OCI-M2 (cell line): Measurements from ENCODE around the gene GJA3.
A peak's percentile ranks its signal among the peaks of the same experiment; 100 is the strongest.
"Not testable (repeated sequence)": the region's sequence is repeated elsewhere in the genome, so short reads cannot be mapped to it uniquely, and the experiment has no call there.

Source experiments
- DNase-seq: peaks from one replicate; lab custom pipeline; 2025; ENCODE audit not compliant: unreplicated experiment; lab: John Stamatoyannopoulos, UW

The GJA3 gene

DNA sequence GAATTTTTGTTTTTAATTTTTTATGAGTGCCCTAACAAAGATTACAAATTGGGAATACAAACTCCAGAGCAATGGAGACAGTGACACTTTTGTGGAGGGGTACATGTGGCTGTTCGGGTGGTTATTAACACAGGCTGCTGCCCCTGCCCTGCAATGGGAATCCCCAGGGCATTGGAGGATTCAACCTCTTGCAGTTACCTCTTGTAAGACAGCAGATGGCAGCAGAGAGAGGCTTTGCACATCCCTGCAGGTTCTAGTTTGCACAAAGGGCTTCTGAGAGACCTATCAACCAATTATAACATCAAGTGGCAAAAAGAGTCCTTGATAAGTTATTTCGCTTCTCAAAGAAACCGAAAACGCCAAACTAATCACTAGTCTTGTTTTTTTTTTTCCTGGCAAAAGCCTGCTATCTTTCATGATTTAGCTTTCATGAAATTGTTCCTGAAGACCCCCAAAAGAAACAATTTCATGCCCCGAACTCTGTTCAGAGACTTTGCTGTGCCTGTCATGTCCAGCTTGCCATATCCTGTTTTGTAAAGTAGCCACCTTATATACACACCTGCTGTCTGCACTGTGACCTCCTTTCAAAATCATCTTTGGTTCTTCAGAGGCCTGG is 21.5 kb upstream of the GJA3 start:
- peak; percentile 24 for DNase-seq

DNA sequence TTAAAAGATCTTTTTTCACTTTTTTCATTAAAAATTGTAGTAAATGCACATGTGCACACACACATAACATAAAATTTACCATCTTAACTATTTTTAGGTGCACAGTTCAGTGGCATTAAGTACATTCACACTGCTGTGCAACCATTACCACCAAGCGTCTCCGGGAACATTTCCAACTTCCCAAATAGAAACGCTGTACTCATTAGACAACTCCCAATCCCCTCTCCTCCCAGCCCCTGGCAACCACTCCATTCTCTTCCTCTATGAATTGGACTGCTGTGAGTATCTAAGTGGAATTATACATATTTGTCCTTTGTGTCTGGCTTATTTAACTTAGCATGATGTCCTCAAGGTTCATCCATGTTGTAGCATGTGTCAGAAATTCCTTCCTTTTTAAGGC is 20.3 kb upstream of the GJA3 start:
- DNase-seq = no peak

DNA sequence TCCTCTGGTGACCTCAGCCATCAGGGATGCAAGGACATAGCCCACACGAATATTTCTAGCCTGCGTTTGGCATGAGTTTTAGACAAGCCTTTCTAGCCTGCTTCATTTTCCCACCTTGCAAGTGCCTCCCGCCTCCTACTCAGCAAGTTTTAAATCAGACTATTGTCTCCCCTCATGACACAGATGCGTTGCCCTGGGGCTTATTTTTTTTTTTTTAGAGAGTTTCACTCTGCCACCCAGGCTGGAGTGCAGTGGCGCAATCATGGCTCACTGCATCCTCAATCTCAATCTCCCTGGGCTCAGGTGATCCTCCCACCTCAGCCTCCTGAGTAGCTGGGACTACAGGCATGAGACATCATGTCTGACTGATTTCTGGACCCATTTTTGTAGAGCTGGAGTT is 17.3 kb upstream of the GJA3 start:
- no peak for DNase-seq

DNA sequence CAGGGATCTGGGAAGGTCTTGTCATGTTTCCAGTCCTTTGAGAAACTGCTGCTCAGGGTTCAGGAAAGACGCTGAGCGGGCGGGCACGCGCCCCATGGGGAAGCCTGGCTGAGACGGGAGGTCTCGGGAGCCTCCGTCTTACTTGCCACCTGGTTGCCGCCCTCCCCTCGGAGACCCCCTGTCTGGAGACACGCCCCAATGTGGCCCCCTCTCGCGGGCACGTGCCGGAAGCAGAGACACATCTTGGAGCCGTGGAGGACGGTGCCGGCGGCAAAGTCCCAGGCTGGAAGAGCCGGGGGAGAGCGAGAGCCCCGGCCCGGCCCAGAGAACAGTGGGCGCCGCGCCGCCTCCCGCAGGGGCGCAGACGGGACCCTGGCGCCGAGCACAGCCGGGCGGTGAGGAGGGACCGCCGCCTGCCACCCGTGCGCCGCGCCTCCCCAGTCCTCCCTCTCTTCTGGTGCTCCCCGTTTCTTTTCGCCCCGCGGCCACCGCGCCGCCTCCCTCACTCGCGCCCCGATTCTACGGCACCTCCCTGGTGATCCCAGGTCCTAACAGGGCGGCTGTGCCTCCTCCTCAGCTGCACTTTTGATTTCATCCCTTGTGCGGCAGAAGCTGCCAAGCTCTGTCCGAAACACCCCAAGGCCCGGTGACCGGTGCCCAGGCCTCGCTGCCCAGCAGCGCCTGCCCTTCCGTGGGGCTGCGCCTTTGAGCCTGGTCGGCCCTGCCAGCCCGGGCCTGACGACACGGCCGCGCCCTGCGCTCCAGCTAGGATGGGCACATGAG is 16.4 kb upstream of the GJA3 start:
- no peak for DNase-seq

GRCh38 chr13:20175907-20176652 is 15.2 kb upstream of the GJA3 start:
- no peak for DNase-seq

GRCh38 chr13:20175406-20175794 is 14.5 kb upstream of the GJA3 start:
- DNase-seq = no peak

GRCh38 chr13:20174656-20175405 is 14.0 kb upstream of the GJA3 start:
- DNase-seq = no peak

DNA sequence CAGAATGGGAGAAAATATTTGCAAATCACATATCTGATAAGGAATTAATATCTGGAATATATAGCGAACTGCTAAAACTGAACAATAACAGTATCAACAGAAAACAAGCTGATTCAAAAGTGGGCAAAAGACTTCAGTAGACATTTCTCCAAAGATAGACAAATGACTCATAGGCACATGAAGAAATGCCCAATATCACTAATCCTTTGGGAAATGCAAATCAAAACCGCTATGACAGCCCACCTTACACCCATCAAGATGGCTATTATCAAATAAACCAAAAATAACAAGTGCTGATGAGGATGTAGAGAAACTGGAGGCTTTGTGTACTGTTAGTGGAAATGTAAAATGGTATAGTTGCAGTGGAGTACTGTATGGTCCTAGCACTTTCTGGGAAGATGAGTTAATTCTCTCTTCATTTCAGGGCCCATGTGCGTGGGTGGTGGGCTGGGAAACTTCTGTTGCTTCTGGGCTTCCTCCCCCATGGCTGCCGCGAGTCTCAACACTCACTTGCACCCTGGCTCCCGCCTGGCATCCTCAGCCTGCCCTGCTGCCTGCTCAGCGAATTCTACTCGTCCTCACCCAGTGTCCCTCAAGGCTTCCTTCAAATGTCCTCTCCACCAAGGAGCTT is 12.4 kb upstream of the GJA3 start:
- DNase-seq = no peak

DNA sequence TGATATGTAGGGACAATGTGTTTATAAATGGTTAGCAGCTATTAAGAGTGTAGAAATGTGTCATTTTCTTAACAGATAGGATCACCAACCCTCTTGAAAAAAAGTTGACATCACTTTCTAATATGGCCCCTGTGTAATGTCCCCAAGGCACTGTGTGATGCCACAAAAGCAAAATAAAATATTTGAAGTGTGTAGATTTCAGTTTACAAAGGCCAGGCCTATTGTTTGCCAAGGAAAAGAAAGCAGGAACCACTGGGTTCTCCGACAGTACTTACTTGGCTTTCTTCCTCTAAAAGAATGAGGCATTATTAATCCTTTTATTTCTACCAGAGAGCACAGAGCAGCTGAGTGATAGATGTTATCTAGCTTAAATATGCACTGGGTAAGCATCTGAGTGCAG is 10.5 kb upstream of the GJA3 start:
- no peak for DNase-seq

- no peak for DNase-seq
Observed at GRCh38 chr13:20170921-20171320, 10.1 kb upstream of the GJA3 start.

DNA sequence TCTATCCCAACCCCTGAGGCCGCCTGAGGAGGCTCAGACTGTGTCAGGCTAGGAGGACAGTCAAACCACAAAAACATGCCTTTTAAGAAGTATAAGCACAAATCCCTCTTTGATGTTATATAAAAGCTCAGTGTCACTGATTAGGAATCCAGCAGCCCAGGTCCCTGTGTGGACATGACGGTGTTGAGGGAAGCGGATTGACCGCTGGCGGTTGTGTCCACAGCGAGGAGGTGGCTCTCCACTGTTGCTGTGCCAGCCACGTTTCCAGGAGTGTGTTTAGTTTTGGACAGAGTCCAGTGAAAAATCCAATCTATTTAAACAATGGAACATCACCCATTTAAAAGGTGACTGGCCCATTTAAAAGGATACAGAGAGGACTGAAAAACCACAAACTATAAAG is 7.5 kb upstream of the GJA3 start:
- DNase-seq = no peak

- DNase-seq = no peak
Observed at GRCh38 chr13:20165417-20166257, 4.8 kb upstream of the GJA3 start.

DNA sequence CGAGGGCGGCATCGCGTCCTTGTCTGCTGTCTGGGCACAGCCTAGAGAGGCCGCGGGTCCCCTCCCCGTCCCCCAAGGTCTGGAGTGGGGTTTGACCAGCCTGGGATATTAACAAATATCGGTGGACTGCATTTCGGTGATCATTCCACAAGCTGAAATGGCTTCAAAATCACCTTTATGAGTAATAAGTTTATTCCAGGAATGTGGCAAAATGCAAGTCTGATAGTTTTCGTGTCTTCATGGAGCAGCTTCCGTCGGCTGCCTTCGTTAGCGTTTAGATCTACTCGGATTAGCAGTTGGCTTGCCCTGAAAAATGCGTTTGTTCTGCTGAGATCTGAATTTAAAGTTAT is 1.1 kb upstream of the GJA3 start:
- DNase-seq = no peak

GRCh38 chr13:20161275-20161950 is 561 bp upstream of the GJA3 start:
- no peak for DNase-seq

- no peak for DNase-seq
Observed at GRCh38 chr13:20159646-20160305, 1.1 kb downstream of the GJA3 start.

DNA sequence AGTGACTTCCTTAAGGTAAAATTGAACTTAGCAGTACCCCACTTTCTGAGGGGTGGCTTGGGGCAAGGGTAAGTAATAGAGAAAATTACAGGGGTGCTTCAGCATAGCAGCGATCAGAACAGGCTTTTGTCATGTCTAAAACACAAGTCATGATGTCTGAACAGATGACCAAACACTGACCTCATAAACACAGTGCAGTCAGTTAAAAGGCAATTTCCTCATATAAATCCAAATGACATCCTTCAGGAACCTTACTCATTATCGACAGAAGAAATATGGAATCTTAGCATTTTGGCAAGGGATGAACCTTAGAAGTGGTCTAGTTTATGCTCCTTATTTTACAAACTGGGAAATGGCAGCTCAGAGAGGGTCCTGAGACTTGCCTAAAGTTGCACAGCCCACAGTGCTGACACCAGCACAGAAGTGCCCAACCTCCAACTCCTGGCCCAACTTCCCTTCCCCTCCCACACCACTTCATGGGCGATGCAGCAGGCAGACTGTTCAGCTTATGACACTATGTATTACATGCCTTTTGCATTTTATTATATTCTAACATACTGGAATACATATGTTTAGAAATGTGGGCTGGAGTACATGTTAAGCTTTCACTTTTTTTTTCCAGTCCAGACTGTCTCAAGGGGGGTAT is 3.6 kb downstream of the GJA3 start:
- DNase-seq = no peak

GRCh38 chr13:20156702-20157101 is 4.2 kb downstream of the GJA3 start:
- no peak for DNase-seq

GRCh38 chr13:20153290-20153689 is 7.6 kb downstream of the GJA3 start:
- DNase-seq = not testable (repeated sequence)

- no peak for DNase-seq
Observed at GRCh38 chr13:20151612-20152011, 9.2 kb downstream of the GJA3 start.
